ENCODE results near the gene KIAA0825. TPM values are rescaled to one million over a fixed set of nuclear protein-coding genes. Genes with fewer than 3 reads are reported as not detected.

KIAA0825 gene
- polyA plus RNA-seq, 1 of the 3 experiments (the other 2 are of a cell fraction) = 0.61 TPM

DNA sequence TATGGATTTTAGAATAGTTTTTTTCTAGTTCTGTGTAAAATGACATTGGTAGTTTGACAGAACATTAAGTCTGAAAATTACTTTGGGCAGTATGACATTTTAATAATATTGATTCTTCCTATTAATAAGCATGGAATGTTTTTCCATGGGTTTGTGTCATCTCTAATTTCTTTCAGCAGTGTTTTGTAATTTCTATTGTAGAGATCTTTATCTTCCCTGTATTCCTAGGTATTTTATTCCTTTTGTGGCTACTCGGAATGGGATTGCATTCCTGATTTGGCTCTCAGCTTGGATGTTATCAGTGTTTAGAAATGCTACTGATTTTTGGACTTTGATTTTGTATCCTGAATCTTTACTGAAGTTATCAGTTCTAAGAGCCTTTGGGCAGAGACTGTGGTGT lies 420.4 kb downstream of the KIAA0825 start:
- no peak for DNase-seq
- Histone ChIP-seq H3K9me3 (0 out of 2 replicates have a peak, but pooled peaks cover 8% of the 10 kb centered on the region), H3K36me3 (replicated peaks in 1 of 2; ENCODE audit: control insufficient read depth in 1 of 2, insufficient read depth in 2 of 2, low read length in 1 of 2) (peaks cover 0 to 4% of the 10 kb centered on the region in 2 experiments), H2AFZ (ENCODE audit: low read depth) (no peak overlapping the region), H3K27me3 (ENCODE audit: insufficient read depth) (no peaks in the 10 kb centered on the region), H3K79me2 (ENCODE audit: insufficient read depth) (no peaks in the 10 kb centered on the region), H4K20me1 (ENCODE audit: insufficient read depth) (no peaks in the 10 kb centered on the region), H3F3A (replicated peaks; ENCODE audit: insufficient read depth) (no peaks in the 10 kb centered on the region), H3K4me3 (ENCODE audit: low read depth in 2 of 2, low read length in 1 of 2) (no peak overlapping the region), H3K4me1 (ENCODE audit: control insufficient read depth in 1 of 2, insufficient read depth in 2 of 2, low read depth in 1 of 2, low read length in 1 of 2) (no peaks in the 10 kb centered on the region; a peak in 1 of 4 replicates), H3K27ac (ENCODE audit: low read depth in 2 of 2, low read length in 1 of 2) (no peak overlapping the region), H3K9ac (no peak overlapping the region), H3K4me2 (no peak overlapping the region), H3K9me2 (no peaks in the 10 kb centered on the region)
- 63% methylated on average over 1 of the region's 1 CpG for WGBS (ENCODE audit: low lambda C conversion rate)
- TF ChIP-seq TAF1 (IDR thresholded peaks at IDR 0.05; ENCODE audit: borderline replicate concordance, low read depth, low read length) (no peak), YY1 (IDR thresholded peaks at IDR 0.05; ENCODE audit: low read depth) (no peak), EP300 (IDR thresholded peaks at IDR 0.05; ENCODE audit: borderline replicate concordance in 1 of 2, low read depth in 1 of 2, low read length in 1 of 2) (peak in 1 of 2 experiments; percentile 74; a peak in 2 of 4 replicates), NRF1 (IDR thresholded peaks at IDR 0.05; ENCODE audit: low read depth, low read length) (no peak), ELF1 (IDR thresholded peaks at IDR 0.05) (no peak), RAD21 (IDR thresholded peaks at IDR 0.05; ENCODE audit: low read length) (no peak), TEAD4 (IDR thresholded peaks at IDR 0.05; ENCODE audit: borderline replicate concordance, insufficient read depth) (peak; percentile 60; the same call in 1 of the 2 replicates), JUND (IDR thresholded peaks at IDR 0.05) (peak; percentile 60), CHD2 (IDR thresholded peaks at IDR 0.05; ENCODE audit: low read length, partially characterized antibody) (no peak), GABPA (IDR thresholded peaks at IDR 0.05; ENCODE audit: low read depth) (no peak), FOSL2 (IDR thresholded peaks at IDR 0.05; ENCODE audit: borderline replicate concordance, low read depth) (no peak; the same call in 1 of the 2 replicates), SMC3 (IDR thresholded peaks at IDR 0.05; ENCODE audit: low read depth, low read length) (no peak), SIN3A (IDR thresholded peaks at IDR 0.05; ENCODE audit: borderline replicate concordance, low read depth, low read length) (no peak), NFIC (IDR thresholded peaks at IDR 0.05; ENCODE audit: borderline replicate concordance) (peak; percentile 48; the same call in 1 of the 2 replicates), RCOR1 (IDR thresholded peaks at IDR 0.05; ENCODE audit: low read length) (no peak), POLR2AphosphoS5 (IDR thresholded peaks at IDR 0.05; ENCODE audit: low read depth, low read length) (no peak), MEF2A (IDR thresholded peaks at IDR 0.05; ENCODE audit: borderline replicate concordance, low read depth) (no peak), GATA2 (CRISPR knock-in tag; IDR thresholded peaks at IDR 0.05) (no peak), RFX5 (IDR thresholded peaks at IDR 0.05; ENCODE audit: low read length) (no peak), TCF12 (IDR thresholded peaks at IDR 0.05) (peak; percentile 68)
- TF ChIP-seq, protein P1, sequence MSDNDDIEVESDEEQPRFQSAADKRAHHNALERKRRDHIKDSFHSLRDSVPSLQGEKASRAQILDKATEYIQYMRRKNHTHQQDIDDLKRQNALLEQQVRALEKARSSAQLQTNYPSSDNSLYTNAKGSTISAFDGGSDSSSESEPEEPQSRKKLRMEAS (IDR thresholded peaks at IDR 0.05; ENCODE audit: low read depth) = no peak
- TF ChIP-seq, protein P2, sequence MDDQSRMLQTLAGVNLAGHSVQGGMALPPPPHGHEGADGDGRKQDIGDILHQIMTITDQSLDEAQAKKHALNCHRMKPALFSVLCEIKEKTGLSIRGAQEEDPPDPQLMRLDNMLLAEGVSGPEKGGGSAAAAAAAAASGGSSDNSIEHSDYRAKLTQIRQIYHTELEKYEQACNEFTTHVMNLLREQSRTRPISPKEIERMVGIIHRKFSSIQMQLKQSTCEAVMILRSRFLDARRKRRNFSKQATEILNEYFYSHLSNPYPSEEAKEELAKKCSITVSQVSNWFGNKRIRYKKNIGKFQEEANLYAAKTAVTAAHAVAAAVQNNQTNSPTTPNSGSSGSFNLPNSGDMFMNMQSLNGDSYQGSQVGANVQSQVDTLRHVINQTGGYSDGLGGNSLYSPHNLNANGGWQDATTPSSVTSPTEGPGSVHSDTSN (IDR thresholded peaks at IDR 0.05) = peak; percentile 82; the same call in 1 of the 2 replicates
- TF ChIP-seq, protein P3, sequence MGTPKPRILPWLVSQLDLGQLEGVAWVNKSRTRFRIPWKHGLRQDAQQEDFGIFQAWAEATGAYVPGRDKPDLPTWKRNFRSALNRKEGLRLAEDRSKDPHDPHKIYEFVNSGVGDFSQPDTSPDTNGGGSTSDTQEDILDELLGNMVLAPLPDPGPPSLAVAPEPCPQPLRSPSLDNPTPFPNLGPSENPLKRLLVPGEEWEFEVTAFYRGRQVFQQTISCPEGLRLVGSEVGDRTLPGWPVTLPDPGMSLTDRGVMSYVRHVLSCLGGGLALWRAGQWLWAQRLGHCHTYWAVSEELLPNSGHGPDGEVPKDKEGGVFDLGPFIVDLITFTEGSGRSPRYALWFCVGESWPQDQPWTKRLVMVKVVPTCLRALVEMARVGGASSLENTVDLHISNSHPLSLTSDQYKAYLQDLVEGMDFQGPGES (IDR thresholded peaks at IDR 0.05; ENCODE audit: low read depth, low read length) = no peak
- TF ChIP-seq, protein P4, sequence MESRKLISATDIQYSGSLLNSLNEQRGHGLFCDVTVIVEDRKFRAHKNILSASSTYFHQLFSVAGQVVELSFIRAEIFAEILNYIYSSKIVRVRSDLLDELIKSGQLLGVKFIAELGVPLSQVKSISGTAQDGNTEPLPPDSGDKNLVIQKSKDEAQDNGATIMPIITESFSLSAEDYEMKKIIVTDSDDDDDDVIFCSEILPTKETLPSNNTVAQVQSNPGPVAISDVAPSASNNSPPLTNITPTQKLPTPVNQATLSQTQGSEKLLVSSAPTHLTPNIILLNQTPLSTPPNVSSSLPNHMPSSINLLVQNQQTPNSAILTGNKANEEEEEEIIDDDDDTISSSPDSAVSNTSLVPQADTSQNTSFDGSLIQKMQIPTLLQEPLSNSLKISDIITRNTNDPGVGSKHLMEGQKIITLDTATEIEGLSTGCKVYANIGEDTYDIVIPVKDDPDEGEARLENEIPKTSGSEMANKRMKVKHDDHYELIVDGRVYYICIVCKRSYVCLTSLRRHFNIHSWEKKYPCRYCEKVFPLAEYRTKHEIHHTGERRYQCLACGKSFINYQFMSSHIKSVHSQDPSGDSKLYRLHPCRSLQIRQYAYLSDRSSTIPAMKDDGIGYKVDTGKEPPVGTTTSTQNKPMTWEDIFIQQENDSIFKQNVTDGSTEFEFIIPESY (IDR thresholded peaks at IDR 0.05; ENCODE audit: borderline replicate concordance, low read depth) = 0 out of 2 replicates have a peak, but pooled peaks have one; percentile 23
- TF ChIP-seq, protein P5, sequence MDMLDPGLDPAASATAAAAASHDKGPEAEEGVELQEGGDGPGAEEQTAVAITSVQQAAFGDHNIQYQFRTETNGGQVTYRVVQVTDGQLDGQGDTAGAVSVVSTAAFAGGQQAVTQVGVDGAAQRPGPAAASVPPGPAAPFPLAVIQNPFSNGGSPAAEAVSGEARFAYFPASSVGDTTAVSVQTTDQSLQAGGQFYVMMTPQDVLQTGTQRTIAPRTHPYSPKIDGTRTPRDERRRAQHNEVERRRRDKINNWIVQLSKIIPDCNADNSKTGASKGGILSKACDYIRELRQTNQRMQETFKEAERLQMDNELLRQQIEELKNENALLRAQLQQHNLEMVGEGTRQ (IDR thresholded peaks at IDR 0.05; ENCODE audit: borderline replicate concordance, low read depth, low read length) = no peak
- POLR2A ChIA-PET = no interaction called here
- CTCF ChIA-PET = no interaction called here
